DMS53 (cell line): ENCODE data around the gene E2F2.

Experiments used
- DNase-seq: peaks from one replicate; lab custom pipeline; 2025; lab: John Stamatoyannopoulos, UW

The E2F2 gene

DNA sequence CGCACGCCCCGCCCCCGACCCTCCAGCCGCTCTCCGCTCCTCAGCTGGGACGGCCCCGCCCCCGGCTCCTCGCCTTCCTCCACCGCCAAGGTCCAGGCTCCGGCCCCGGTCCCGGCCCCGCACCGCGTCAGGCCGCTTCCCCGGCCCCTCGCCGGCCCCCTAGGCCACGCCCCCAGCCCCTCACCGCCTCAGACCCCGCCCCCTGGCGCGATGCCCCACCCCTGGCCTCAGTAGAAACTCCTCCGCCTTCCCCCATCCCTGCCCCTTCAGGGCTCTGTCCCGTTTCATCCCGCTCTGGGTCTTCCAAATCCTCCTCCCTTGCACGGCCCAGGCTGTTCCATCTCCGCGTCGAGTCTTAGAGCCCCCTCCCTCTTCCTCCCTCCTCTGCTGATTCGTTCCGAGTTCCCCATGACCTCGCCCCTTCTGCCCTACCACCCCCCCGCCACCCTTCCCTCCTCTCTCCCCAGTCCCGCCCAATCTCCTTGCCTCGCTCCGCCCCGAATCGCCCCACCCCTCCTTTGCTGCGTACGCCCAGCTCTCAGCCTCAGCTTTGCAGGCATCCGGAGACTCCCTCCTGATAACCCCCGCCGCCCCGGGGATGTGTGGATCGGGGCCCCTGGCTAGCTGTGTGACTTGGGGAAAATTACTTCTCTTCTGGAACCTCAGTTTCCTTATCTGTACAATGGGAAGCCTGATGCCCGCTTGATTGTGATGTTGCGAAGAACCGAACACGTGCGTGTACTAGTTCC, 46.6 kb downstream of the E2F2 start:
- DNase-seq = peak; percentile 94

DNA sequence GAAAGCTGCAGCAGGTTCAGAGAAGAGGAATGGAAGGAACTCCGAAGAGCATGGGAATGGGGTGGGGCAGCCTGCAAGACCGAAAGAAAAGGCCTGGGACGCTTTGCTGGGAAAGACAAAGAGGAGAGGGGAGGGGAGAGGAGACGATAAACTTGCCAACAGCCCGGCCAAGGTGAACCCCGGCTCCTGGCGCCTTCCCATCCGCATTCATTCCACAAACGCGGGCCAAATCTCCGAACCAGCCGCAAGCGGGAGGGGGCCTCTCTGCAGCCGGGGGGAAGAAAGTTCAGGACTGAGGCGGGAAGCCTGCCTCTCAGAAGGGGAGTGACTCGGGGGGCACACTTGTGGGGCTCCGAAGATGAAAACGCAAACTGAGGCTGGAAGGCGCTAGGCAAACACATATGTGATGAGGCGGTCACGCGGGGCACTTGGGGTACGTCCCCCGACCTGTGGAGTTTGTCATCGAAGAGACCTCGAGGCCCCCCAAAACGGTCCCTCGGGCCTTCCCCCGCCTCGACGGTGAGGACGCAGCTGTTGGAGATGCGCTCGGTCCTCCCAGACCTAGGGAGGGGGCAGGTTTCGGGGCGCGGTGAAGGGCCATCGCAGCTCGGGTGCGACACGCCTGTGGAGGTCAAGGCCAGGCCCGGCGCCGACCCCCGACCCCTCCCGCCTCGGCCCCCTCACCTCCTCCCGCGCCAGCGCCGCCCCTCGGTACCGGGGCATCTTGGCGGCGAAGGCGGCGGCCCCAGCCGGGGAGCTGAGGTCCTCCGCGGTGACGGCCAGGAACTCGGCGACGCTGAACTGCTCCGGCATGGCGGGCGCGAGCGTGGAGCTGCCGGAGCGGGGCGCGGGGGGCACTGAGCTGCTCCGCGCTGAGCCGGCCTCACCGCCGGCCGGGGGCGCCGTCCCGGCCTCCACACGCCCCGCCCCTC, 47.4 kb downstream of the E2F2 start, which contains the start of gene ASAP3:
Gene ASAP3 (minus strand): TSS at position 859 of the 932 bp plus-strand sequence. CDS start 46 bp downstream, at position 813.
- peak; percentile 36 for DNase-seq

DNA sequence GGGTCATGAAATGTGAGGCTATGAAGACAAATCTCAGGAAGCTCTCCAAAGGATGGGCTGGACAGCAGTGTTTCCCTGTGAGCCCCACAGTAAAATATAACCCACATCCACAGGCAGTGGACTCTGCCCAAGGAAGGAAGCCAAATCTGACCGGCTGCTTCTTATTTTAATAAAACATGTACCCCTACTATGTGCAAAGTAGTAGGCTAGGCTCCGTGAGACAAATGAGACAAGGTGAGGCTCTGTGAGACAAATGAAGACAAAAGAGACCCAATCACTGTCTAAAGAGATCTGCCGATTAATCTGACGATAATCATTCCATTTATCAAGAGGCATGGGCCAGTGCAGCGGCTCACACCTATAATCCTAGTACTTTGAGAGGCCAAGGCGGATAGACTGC, 49.1 kb downstream of the E2F2 start:
- no peak for DNase-seq

DNA sequence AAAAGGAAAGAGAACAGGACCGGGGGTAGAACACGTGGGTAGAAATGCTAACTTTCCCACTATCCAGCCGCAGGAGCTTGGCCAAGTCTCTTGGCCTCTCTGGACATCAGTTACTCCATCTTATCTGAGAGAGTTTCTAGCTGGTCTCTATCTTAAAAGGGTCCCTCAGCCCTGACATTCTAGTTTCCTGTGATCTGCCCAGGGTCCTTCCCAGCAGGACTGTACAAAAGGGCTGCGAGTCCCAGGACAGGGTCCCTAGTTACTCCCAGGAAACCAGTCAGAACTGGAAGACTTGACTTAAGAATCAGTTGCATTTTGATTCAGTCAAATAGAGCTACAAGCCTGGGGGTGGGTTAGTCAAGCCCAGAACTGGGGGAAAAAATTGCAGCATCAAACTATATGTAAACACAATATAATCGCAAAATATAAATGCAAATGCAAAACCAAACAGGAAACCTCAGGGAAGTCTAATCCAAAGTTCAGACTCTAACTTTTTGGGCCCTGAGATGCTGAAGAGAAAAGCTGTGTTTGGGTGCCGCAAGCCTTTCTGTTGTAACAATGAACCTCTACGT, 49.9 kb downstream of the E2F2 start:
- DNase-seq = no peak

DNA sequence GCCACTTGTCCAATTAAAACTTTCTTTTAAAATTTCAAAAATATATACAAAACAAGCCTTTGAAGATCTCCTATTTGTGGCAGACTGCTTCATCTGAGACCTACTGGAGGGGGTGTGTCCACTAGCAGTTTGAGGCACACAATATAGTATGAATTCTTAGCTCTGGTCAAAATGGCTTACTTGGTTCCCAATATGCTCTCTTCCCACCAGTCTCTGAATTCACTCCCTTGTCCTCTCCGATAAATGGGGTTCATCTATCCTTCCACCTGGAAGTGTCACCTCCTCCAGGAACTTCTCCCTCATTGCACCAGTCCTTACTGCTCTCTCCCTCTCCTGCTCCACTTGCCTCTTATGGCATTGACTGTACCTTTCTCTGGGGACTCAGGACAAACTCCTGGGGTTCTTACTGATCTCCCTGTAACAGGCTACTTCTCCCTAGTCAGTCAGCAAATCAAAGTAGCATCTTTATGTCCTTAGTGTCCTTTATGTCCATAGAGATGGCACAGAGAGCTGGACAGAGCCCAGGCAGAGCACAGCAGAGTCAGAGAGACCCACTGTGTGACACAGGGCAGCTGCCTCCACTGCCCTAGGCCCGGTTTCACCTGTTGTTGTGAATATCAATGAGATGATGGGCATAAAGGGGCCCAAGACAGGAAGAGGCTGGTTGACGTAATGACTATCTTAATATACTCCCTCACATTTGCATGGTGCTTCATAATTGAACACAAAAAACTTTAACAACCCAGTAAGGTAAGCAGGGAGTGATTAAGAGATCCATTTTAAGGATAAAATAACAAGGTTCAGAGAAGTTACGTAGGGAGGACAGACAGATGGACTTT, 50.6 kb downstream of the E2F2 start:
- DNase-seq = no peak

DNA sequence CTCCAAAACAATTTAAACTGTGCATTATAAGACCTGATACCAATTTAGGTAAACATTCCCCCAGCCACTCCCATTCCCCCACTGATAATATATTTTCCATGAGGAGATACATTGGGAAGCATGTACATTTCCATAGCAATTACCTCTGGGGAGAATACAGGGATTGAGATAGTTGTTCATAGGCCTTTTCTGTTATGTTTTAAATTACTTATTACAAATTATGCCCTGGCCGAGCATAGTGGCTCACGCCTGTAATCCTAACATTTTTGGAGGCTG, 51.4 kb downstream of the E2F2 start:
- no peak for DNase-seq

DNA sequence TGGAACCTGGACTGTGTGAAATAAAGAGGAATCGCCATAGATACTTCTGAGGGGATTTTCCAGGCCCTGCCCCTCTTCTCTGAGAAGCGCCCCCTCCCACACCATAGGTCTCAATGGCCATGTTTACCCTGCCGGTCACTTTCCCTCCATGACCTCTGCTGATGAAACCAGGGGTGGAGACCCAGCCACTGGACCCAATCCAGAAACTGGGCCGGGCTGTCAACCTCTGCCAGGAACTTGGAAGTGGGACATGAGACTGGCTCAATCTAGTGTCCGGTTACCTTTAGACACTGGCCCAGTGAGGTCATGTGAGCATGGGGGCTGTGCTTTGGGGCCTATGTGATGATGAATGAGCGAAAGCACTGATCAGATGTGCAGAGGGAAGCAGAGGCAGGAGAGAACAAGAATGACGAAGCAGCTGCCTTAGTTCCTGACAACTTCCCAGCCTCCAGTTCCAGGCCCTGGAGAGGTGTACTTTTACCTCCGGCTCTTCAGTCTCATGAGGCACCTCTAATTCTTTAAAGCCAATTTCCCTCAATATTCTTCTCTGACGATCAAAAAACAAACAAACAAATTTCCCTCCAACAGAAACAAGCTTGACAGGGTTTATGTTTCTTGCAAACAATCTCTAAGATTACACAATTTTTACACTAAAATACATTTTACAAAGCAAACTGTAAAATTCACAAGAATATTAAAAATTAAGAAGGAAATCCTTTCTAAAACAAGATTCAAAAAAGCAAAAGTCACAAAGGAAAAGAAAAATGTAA, 52.0 kb downstream of the E2F2 start:
- no peak for DNase-seq

DNA sequence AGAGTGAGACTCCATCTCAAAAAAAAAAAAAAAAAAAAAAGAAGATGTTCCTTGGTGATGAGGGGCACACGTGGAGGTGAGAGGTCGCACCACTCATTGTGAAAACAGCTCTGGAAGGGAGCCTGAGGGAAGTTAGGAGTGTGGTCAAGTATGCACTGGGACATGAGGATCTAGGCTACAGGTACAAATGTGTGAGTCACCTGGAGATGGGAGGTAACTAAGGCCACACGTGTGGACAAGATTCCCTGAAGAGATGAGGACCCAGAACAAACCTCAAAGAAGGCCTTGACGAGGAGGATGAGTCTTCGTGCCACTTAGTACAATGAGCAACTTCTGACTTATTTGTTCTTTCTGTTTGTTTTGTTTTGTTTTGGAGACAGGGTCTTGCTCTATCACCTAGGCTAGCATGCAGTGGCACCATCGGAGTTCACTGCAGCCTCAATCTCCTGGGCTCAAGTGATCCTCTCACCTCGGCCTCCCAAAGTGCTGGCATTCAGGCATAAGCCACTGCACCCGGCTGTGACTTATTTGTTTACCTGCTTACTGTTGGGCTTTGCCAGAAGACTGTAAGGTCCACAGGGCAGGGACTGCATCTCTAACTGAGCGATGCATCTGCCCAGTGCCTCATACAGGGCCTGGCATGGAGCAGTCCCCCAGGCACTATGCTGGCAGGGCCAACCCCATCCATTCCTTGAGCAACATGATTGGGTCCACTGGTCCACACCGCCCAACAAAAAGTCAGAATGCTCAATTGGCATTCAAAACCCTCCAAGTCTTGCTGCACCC, 53.5 kb downstream of the E2F2 start:
- peak; percentile 21 for DNase-seq

DNA sequence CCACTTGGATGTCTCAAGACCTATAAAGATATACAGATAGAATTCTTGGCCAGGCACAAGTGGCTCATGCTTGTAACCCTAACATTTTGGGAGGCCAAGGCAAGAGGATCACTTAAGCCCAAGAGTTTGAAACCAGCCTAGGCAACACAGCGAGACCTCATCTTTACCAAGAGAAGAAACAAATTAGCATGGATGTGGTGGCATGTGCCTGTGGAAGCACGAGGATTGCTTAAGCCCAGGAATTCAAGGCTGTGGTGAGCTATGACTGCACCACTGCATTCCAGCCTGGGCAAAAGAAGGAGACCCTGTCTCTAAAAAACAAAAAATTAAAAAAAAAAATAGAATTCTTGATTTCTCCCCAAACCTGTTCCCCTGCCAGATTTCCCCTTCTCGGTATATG, 55.4 kb downstream of the E2F2 start:
- DNase-seq = no peak

DNA sequence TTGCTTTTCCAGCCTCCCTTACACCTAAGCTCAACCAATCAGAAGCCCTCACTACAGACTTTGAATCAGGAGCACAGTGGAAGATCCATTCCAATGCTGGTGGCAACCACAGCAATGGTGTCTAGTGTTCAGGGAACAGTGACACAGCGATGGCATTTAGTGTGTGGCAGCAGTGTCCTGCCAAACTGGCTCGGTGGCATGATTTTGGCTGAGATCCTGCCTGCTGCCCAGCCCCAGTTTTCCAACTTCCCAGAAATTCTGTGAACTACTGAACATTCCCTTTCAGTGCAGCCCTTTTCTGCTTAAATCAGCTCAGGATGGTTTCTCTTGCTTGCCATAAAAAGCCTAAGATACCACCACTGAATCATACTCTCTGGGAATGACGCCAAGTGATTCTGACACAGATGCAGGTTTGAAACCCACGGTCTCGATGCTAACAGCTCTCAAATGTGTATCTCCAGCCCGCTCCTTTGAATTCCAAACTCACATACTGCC, 55.9 kb downstream of the E2F2 start:
- no peak for DNase-seq

DNA sequence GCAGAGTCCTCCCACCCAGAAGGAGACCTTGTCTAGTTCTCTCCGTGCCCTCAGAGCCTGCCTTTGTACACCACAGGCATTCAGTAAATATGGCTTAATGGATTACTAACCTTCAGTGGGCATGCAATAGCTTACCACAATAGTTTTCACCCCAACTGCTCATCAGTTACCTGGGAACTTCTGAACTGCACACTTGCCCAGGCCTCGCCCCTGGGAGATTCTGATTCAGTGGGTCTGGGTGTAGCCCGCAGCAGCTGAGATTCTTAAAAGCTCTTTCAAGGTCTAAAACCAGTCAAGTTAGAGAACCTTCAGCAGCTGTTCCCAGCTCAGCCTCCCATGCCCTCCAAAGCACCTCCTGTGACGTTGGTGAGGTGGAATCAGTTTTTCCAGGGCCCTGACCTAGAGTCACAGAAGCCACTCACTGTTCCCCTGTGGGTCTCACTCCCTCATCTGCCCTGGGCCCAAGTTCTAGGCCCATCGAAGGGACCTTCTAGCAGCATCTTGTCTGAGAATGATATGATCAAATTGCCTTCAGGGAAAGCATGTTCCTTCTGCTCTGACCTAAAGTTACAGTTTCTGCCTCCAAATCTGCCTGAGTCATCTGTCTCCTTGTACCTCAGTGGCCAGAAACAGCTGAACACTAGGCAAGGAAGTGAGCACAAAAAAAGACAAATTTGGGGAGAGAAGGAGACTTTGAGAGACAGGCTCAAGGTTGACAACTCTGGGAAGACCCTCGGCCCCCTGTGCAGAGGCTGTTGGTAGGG, 57.8 kb downstream of the E2F2 start:
- DNase-seq = no peak

DNA sequence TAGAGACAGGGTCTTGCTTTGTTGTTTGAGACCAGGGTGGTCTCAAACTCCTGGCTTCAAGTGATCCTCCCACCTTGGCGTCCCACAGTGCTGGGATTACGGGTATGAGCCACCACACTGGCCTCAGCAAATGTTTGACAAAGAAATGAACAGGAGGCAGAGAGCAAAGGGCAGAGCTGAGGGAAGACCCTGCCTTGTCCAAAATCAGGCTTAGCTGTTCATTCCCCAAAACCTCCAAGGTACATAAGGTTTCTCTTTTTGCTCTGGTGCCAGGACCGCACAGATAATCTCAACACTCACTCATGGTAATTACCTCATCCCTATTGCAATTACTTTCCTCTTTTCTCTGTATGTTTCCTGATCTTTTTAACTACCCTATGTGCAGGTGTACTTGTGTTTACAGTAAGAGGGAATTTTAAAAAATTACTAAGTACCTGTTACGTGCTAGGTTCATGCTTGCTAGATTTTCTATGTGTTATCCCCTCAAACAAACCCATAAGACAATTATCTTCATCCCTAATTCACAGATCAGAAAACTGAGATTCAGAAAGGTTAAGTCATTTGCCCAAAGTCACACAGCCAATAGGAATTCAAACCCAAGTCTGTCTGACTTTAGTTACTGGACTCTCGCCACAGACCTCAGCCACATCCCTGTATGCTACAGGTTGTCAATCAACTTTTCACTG, 58.5 kb downstream of the E2F2 start:
- no peak for DNase-seq

DNA sequence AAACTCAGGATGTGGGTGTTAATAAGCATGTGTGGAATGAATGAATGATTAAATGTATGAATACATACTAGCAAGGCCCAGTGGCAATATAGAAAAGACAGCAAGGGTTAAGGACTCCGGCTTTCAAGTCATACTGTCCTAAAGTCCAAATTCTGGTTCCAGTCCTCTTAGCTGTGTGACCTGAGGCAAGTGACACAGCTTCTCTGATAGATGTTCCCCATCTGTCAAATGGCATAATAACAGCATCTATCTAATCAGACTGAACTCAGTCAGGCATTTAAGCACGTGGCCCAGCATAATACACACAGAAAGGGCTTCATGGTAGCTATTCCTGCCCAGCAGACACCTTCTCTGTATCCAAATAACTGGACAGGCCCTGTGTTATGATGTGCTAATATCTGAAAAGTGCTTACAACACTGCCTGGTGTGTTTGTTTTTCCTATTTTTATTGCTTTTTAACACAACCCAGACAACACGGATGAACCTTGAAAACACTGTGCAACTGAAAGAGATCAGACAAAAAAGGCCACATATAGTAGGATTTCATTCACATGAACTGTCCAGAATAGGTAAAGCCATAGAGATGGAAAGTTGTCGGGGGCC, 59.5 kb downstream of the E2F2 start:
- no peak for DNase-seq

DNA sequence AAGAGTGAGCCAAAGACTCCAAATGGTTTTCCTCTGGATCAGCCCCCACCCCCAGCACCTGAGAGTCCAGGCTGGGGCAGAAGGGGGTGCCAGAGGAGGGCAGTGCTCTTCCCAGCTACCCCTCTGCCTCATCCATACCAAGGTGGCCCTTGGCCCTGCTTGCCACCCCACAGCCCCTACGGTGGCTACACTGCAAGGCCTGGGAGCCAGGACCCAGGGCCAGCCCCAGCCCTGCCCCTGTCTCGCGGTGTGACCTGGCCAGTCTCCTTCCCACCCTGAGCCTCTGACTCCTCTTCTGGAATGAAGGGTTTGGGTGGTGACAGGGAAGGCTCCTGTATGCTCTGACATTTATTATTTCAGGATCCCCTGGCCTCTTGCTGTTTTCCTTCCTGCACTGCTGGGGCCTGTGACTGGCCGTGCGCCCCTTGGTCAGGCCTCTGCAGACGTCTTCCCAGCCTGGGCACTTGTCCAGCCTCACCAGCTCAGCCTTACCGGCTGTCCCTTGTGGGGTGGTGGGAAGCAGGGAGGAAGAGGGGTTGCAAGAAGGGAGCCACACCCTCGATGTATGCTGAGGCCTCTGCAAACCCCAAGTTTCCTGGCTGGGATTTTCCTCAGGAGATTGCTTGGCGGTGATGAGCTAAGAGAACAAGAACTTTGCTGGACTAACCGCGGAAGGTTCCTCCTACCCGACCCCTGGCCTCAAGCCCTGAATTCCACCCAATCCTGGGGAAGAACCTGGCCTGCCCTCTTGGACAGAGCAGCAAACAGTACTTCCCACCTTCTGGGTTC, 60.6 kb downstream of the E2F2 start:
- DNase-seq = no peak

DNA sequence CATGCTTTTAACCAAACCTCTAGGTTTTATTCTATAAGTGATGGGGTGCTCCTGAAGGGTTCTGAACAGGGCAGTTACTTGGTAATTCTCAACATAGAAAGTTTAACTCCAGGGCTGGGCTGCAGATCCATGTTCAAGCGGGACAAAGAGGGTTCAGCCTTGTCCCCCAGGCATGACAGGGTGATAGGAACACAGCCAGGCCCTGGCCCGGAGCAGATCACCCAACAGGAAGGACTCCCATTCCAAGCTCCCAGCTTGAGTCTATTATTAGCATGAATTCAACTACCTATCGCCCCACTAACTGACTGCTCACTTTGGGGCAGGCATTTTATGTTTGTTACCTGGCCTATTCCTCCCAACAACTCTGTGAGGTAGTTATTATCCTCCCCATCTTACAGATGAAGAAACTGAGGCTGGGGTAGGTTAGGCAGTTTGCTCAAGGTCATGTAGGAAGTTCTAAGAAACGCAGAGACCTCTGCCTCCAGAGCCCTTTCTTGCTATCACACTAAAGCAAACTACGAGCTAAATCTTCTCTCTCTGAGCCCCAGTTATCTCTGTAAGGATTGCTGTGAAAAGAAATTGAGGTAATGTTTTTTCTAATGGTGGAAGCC, 61.6 kb downstream of the E2F2 start:
- no peak for DNase-seq

DNA sequence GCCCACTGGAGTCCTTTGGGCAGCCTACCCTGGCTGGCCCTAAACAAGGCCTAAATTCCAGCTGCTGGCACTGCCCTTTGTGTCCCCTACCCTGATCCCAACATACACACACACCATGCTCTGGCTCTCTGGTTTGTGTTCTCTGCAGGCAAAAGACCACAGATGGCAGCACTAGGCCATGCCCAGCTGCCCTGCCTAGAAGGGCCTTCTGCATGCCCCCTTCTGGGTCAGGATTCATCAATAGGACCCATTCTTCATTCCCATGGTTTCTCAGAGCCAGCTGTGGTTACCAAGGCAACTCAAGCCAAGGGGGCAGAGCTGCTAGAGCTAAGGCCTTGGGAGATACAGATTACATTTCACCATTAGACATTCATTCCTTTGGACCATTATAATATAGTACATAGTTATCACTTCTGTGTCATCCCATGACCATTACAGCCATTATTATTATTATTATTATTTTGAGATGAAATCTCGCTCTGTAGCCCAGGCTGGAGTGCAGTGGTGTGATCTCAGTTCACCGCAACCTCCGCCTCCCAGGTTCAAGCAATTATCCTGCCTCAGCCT, 64.5 kb downstream of the E2F2 start:
- no peak for DNase-seq

DNA sequence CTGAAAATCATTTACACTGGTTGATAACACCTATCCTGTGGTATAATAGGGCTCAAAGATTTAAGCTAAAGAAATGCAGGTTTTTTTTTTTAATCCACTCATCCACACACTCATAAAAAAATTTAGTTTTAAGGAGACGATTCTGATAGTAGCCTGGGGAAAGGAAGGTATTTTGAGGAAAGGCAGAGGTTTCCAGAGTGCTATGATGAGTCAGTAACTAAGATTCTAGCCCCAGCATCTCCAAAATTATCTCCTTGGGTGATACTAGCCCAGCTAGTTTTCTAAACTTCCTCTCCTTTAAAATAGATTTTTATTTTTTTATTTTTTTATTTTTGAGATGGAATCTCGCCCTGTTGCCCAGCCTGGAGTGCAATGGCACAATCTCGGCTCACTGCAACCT, 67.7 kb downstream of the E2F2 start:
- no peak for DNase-seq
